HL-60 (cell line): ENCODE measurements around the gene GPLD1.

Experiments used
- GABPA ChIP-seq: IDR thresholded peaks from 2 replicates; pipeline ENCODE4 v1.6.1; 2012; ENCODE audit warnings: low read depth
- POLR2AphosphoS5 ChIP-seq: IDR thresholded peaks from 2 replicates; pipeline ENCODE4 v1.6.1; 2012; ENCODE audit warnings: low read depth
- SPI1 ChIP-seq: IDR thresholded peaks from 2 replicates; pipeline ENCODE4 v1.6.1; 2012; ENCODE audit warnings: low read depth, mild to moderate bottlenecking, borderline replicate concordance
- TF ChIP-seq, protein P1 (sequence below): IDR thresholded peaks from one replicate; pipeline ENCODE4 v1.5.1; 2011; ENCODE audit warnings: low read length, control low read depth, inconsistent platforms; ENCODE audit not compliant: insufficient read depth
- TF ChIP-seq, protein P2 (sequence below): IDR thresholded peaks from 2 replicates; pipeline ENCODE4 v1.6.1; 2012; ENCODE audit warnings: low read depth; ENCODE audit not compliant: insufficient replicate concordance

DNA sequence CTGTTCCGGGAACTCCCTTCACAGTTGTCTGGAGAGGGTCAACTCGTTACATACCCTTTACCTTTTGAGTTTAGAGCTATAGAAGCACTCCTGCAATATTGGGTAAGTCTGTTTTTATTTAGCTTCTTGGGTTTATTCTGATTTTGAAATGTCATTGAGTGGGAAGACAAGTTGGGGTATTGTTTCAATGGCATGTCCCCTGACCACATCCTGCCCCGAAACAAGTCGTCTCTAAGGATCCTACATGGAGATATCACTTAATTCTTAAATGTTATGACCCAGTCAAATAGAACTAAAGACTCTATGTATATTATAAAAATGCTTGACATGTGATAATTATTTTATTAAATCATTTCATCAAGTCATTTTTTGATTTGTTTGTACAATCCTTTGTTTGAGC is 77.1 kb downstream of the GPLD1 start:
- TF ChIP-seq, protein P1, sequence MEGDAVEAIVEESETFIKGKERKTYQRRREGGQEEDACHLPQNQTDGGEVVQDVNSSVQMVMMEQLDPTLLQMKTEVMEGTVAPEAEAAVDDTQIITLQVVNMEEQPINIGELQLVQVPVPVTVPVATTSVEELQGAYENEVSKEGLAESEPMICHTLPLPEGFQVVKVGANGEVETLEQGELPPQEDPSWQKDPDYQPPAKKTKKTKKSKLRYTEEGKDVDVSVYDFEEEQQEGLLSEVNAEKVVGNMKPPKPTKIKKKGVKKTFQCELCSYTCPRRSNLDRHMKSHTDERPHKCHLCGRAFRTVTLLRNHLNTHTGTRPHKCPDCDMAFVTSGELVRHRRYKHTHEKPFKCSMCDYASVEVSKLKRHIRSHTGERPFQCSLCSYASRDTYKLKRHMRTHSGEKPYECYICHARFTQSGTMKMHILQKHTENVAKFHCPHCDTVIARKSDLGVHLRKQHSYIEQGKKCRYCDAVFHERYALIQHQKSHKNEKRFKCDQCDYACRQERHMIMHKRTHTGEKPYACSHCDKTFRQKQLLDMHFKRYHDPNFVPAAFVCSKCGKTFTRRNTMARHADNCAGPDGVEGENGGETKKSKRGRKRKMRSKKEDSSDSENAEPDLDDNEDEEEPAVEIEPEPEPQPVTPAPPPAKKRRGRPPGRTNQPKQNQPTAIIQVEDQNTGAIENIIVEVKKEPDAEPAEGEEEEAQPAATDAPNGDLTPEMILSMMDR: no peak
- TF ChIP-seq POLR2AphosphoS5 (no peak), GABPA (no peak), SPI1 (no peak)
- TF ChIP-seq, protein P2, sequence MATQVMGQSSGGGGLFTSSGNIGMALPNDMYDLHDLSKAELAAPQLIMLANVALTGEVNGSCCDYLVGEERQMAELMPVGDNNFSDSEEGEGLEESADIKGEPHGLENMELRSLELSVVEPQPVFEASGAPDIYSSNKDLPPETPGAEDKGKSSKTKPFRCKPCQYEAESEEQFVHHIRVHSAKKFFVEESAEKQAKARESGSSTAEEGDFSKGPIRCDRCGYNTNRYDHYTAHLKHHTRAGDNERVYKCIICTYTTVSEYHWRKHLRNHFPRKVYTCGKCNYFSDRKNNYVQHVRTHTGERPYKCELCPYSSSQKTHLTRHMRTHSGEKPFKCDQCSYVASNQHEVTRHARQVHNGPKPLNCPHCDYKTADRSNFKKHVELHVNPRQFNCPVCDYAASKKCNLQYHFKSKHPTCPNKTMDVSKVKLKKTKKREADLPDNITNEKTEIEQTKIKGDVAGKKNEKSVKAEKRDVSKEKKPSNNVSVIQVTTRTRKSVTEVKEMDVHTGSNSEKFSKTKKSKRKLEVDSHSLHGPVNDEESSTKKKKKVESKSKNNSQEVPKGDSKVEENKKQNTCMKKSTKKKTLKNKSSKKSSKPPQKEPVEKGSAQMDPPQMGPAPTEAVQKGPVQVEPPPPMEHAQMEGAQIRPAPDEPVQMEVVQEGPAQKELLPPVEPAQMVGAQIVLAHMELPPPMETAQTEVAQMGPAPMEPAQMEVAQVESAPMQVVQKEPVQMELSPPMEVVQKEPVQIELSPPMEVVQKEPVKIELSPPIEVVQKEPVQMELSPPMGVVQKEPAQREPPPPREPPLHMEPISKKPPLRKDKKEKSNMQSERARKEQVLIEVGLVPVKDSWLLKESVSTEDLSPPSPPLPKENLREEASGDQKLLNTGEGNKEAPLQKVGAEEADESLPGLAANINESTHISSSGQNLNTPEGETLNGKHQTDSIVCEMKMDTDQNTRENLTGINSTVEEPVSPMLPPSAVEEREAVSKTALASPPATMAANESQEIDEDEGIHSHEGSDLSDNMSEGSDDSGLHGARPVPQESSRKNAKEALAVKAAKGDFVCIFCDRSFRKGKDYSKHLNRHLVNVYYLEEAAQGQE: no peak
